KOPT-K1 (cell line): ENCODE data around the gene LPCAT1.

ENCODE experiments used
- H3K27ac ChIP-seq: fragments of 200-600 bp; sonication (generic); 2 replicates; pipeline ENCODE4 v1.5.1; 2016; ENCODE audit warnings: antibody characterized with exemption, mild to moderate bottlenecking, low read depth, low read length; ENCODE audit not compliant: poor library complexity, severe bottlenecking
- H3K36me3 ChIP-seq: fragments of 200-600 bp; sonication (generic); 2 replicates; pipeline ENCODE4 v1.5.1; 2017; ENCODE audit warnings: antibody characterized with exemption, mild to moderate bottlenecking, low read length, moderate library complexity; ENCODE audit not compliant: insufficient read depth
- H3K9me3 ChIP-seq: fragments of 200-600 bp; sonication (generic); 2 replicates; pipeline ENCODE4 v1.5.1; 2017; ENCODE audit warnings: antibody characterized with exemption, low read length, mild to moderate bottlenecking; ENCODE audit not compliant: insufficient read depth, poor library complexity, severe bottlenecking

Gene LPCAT1

DNA sequence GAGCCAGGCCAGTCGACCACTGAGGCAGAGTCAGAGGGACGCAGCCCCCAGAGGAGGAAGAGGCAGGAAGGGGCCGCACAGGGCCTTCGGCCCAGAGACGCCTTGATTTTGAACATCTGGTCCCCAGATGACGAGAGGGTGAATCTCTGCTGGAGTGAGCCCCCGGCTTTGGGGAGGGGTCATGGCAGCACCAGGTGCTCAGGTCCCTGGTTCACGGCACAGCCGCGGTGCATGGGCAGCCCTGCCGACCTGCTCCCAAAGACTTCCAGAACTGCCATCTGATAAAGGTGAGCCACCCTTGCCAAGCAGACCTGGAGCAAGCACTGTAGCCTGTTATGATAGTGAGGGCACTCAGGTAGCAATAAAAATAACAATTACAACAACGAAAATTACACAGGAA lies 29.8 kb downstream of the LPCAT1 start:
- Histone ChIP-seq H3K36me3 (peaks cover 93% of the 10 kb centered on the region), H3K9me3 (no peaks in the 10 kb centered on the region), H3K27ac (no peak overlapping the region)

DNA sequence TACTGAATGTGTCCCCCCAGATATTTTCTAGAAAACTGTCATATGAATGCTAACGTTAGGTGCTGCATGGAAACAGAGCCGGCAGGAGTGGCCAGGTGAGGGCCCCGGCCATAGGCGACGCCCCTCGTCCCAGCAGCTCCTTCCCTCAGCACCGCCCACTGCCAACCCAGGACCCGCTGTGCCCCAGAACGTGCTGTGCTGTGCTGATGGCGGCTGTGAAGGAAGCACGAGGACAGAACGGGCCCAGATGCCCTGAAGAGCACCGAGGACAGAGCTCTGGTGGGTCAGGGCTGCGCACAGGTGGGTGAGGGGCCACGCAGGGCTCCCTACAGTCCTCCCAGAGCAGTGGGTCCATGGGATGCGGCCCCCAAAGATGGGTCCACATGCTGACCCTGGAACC lies 30.3 kb downstream of the LPCAT1 start:
- Histone ChIP-seq H3K9me3 (no peaks in the 10 kb centered on the region), H3K36me3 (peaks cover 93% of the 10 kb centered on the region), H3K27ac (no peak overlapping the region)

DNA sequence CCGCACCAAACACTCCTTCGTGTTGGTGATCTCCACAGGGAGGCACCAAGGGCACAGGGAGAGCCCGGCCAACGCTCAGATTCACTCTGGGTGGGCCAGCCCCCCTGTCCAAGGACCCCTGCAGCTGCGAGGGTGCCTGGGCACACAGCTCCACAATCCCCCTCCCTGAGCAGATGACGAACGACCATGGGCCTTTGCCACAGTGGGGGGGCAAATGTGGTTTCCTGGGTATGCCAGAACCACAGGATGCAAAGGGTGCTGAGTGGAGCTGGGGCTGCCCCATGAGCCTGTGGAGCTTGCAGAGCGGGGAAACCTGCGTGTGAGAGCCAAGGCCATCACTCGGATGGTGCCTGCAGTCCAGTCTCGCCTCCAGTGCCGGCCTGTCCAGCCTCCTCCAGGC lies 31.0 kb downstream of the LPCAT1 start:
- Histone ChIP-seq H3K27ac (no peak overlapping the region), H3K36me3 (peaks cover 93% of the 10 kb centered on the region), H3K9me3 (no peaks in the 10 kb centered on the region)

DNA sequence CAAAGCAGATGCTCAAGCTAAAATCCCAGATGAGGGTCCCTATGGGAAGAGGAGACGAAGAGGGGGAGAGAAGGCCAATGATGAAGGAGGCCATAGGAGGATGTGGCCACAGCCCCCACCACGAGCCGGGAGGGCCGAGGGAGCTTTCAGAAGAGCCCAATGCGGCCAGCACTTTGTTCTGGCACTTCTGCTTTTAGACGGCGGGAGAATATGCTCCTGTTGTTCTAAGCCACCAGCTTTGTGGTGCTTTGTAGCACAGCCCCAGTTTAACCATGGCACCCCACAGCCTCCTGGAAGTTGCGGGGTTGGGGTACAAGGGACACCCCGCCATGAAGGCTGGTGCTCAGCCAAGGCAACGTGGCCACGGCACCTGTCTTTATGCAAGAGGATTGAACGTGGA lies 33.4 kb downstream of the LPCAT1 start:
- Histone ChIP-seq H3K9me3 (no peaks in the 10 kb centered on the region), H3K27ac (no peak overlapping the region), H3K36me3 (peaks cover 100% of the 10 kb centered on the region)

DNA sequence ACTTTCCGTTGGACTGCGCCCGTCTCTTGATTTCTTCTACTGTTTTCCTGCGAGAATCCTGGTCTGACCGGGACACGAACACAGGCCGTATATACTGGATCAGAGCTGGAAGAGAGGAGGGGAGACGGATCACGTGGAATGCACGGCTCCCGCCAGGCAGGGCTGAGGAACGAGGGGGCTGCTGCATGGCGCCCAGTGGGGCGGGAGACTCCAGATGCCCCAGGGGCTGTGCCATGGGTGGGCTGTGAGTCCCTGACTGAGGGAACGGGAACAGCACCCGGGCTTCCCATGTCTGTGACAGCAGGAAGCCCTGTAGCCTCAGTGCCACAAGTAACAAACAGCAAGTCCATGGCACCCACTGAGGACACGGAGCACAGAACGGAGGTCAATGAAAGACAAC lies 34.0 kb downstream of the LPCAT1 start:
- Histone ChIP-seq H3K36me3 (peaks cover 100% of the 10 kb centered on the region), H3K9me3 (no peaks in the 10 kb centered on the region), H3K27ac (no peak overlapping the region)

DNA sequence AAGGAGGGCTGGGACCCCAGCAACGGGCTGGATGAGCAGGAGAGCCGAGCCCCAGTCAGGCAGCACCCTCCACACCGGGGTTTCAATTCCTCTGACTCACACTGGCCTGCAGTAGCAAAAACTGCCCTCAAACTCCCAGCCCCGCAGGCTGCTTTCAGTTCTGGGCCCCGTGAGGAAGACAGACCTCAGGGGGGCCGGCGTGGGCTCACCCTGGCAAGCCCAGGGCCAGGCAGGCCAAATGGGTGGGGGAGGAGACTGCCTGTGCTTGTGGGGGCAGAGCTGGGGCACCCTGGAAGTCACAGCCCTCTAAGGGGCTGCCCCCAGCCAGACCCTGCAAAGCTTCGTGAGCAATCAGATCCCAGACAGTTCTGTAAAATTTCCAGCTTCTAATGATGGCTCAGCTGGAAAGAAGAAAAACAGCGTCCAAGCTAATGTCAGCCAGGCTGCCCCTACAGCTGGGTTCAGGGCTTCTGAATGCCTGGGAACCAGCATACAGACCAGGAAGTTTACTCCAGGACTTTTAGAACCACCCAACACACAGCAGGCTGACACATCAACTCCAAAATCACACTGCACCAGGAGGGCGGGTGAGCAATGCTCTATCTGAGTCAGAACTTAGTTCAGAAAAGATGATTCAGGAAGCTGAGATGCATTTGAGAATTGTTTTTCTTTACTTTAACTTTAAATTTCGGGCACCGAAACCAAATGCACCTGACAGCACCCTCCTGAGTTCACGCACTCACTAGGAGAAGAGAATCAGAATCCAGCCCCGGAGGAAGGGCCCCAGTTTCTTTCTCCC lies 34.7 kb downstream of the LPCAT1 start:
- H3K27ac ChIP-seq: no peak overlapping the region
- H3K9me3 ChIP-seq: no peaks in the 10 kb centered on the region
- H3K36me3 ChIP-seq: peaks cover 98% of the 10 kb centered on the region

DNA sequence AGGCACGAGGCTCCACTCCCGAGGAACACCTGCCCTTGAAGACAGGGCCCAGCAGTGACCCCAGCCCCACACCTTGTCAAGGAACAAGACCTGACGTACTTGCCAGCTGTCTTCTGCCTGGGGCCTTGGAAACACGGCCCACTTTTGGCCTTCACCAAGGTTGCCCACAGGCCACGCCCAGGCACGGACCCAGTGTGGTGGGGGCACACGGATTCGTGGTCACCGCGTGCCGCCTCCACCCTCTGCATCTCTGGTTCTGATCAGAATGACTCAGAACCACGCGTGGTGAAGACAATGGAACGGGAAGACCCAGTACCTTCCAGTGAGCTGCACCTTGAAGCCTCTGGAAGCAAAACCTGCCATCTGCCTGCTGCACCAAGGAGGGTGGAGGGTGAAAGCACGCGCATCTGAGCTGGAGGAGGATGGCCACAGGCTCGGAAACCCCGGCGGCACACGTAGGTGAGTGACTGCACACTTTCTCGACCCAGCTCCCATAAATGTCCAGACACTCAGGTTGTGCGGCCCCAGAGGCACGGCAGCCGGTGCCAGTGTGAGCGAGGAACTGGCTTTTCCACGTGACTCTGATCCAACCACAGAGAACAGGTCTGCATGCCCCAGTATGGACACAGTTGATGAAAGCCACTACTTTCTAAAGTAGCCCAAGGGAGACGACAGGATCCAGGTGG lies 36.5 kb downstream of the LPCAT1 start:
- Histone ChIP-seq H3K36me3 (peaks cover 88% of the 10 kb centered on the region), H3K9me3 (no peaks in the 10 kb centered on the region), H3K27ac (no peak overlapping the region)

DNA sequence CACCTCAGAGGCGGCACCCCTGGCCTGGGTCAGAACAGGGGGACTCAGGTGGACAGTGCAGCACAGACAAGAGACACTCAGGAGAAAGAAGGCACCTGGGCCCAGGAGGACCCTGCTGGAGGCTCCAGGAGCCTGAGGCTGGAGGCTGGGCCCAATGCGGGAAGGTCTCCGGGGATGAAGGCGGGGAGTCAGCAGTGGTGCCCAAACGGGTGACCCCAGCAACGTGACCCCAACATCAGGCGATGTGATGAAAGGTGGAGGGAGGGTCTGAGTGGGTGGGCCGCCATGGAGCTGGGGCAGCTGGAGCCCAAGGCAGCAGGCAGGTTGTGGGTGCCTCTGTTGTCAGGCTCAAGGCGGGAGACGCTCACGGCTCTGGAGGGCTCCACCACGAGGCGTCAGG lies 37.5 kb downstream of the LPCAT1 start:
- Histone ChIP-seq H3K27ac (no peak overlapping the region), H3K9me3 (no peaks in the 10 kb centered on the region), H3K36me3 (peaks cover 79% of the 10 kb centered on the region)

DNA sequence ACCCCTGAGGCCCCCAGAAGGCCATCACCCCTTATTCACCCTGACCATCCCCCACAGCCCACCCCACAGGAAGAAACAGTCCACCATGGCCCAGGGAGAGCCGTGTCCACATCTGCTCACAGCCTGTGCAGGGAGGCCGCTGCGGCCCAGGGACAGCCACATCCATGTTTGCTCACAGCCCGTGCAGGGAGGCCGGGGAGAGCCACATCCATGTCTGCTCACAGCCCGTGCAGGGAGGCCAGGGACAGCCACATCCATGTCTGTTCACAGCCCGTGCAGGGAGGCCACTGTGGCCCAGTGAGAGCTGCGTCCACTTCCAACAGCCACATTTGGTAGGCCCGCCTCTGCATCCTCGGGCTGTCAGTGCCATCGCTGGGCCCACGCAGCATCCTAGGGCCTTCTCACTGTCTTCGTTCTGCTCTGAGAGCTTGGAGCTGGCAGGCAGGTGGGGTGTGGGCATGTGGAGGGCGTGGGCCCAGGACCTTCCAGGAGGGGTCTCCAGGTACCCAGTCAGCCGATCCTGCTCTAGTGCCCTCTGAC lies 38.1 kb downstream of the LPCAT1 start:
- no peaks in the 10 kb centered on the region for H3K9me3 ChIP-seq
- peaks cover 74% of the 10 kb centered on the region for H3K36me3 ChIP-seq
- H3K27ac ChIP-seq: no peak overlapping the region

DNA sequence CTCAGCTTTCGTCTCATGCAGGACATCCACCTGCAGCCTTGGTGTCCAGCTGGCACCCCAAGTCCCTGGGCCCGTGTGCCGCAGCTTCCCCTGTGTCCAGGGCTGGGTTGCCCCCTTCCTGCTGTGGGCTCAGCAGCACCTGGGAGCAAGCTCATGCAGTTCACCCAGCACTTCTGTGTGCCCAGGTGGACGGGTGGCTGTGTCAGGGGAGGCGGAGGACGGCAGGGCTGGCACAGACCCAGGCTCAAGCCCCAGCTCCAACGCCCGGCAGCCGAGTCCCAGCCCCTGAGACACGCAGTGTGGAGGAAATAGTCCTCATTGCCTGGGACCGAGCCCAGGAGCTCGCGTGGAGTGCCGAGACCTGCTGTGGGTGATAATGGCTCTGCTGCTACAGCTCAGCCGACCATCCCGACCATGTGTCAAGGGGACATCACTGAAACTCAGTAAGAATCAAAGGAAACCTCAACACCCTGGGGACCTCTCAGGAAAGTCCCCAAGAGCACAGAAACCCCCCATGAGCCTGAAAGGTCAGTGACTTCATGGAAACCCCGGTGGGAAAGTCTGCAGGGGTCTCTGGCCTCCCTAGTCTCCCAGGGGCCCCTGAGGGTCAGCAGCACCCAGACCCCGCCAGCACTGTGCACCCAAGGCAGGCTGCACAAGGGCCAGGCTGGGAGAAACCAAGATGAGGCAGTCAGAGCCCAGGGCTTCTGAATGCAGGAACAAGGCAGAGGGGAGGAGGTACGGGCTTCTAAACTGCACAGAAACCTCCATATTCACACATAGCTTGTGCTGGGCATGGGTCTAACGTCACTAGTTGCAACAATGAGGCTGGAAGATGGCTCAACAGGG lies 38.8 kb downstream of the LPCAT1 start:
- peaks cover 71% of the 10 kb centered on the region for H3K36me3 ChIP-seq
- H3K9me3 ChIP-seq: no peaks in the 10 kb centered on the region
- H3K27ac ChIP-seq: no peak overlapping the region

DNA sequence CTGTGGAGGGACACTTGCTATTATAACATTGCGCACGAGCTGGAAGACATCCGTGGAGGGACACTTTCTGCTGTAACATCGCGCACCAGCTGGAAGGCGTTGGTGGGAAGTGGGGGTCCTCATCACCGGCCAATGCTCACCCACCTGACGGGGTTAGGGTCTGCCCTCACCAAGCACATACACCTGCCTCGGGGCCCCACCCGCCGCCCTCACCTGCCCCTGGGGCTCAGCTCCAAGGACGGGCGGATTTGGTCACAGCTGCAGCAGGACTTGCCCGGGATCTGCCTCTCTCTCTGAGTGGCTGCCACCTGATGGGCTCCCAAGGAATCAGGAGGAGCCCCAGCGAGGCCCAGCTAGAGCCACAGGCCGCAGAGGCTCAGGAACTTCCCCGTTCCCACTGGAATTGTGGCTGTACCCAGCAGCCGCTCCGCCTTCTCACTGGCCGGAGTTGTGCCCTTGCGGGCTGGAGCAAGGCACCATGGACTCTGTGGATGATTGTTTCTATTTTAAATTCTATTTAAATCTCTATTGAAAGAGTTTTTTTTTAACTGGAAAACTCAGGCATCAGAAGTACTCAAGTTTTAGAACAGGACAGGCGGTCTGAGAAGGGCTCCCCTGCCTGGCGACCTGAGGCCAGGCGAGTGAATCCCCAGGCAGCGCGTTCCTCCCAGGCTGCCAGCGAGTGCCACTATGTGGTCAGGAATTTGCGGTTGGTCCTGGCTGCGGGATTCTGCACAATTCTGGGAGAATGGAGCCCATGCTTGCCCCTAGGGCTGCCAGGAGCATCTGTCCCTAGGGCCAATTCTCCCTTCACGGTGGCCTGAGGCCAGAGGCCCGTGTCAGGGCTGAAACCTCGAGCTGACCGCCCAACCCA lies 39.7 kb downstream of the LPCAT1 start:
- H3K36me3 ChIP-seq: peaks cover 71% of the 10 kb centered on the region
- H3K9me3 ChIP-seq: no peaks in the 10 kb centered on the region
- H3K27ac ChIP-seq: no peak overlapping the region

DNA sequence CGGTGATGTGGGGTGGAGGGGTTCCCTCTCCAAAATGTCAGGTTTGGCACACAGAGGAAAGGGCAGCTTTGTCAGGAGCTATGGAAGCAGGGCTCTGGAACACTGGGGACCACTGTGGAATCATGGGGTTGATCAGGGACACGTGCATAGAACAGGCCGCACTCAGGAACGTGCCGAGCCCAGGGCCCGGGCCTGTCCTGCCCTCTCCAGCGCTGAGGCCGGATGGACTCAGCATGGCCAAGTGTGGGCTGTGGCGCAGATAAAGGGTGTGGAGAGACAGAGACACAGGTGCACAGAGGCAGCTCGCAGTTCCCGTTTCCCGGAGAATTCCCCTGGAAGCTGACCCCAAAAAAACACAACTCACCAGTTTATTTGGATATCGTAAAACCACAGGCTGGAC lies 40.7 kb downstream of the LPCAT1 start:
- Histone ChIP-seq H3K36me3 (peaks cover 71% of the 10 kb centered on the region), H3K27ac (no peak overlapping the region), H3K9me3 (no peaks in the 10 kb centered on the region)

DNA sequence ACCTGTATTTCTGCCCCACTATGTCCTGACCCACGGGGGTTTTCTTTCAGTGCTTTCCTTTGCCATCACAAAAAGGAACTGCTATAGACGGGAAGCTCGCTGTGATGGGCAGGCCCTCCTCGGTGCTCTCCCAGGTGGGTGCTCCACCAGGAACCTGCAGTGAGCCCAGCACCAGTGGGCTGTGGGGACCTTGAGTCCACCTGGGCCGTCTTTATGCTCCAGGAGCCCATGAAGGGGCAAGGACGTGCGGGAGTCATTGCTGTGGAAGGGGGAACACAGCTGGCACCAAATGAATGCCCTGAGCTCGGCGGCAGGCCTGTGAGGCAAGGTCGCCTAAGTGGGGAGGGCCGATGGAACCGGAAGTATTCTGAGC lies 41.8 kb downstream of the LPCAT1 start:
- peaks cover 71% of the 10 kb centered on the region for H3K36me3 ChIP-seq
- H3K9me3 ChIP-seq: no peaks in the 10 kb centered on the region
- no peak overlapping the region for H3K27ac ChIP-seq

DNA sequence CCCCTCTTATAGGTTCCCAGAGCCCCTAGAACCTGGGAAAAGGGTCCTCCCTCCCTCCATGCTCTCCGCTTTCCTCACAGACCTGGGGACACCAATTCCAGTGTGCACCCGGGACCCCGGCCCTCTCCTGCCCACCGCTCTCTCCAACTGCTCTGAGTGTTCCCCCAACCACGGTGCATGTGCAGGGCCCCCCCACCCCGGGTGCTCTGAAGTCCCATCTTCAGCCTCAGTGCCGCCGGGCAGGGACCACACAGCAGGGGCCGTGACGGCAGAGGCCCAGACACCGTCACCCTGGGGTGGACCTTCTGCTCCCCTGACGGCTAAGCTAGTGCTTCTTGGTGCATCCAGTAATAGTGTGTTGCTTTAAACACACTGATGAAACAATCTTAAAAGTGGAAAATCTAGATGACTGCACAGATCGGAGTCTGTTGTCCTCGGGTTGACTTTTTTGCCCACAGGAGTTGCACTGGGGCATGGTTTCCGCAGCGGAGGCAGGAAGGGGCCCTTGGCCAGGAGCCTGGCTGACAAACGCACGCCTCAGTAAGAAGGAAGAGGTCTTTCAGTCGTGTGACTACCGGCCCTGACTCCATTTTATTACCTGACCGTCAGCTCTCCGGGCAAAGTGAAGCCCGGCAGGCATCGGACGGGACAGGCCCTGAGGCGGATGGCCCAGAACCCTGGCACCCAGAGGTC lies 42.3 kb downstream of the LPCAT1 start:
- H3K9me3 ChIP-seq: no peaks in the 10 kb centered on the region
- no peak overlapping the region for H3K27ac ChIP-seq
- H3K36me3 ChIP-seq: peaks cover 71% of the 10 kb centered on the region
